ENCODE measurements around the gene ASCC1. TPM values are rescaled to one million over a fixed set of nuclear protein-coding genes. Genes with fewer than 3 reads are reported as not detected.

ASCC1 gene
- total RNA-seq, 1 donor from 2014 or later: 38.5 TPM

- DNase-seq (ENCODE audit: extremely low spot score in 2 of 2): no peak
- intact Hi-C loops (cut with DNase I): loop anchor here (10.0 kb wide), 1 partner anchor 155 kb away; the partner anchor contains the start of genes ANAPC16 and ASCC1
These were observed 155.9 kb downstream of the ASCC1 start for GRCh38 chr10:72059843-72060822.

DNA sequence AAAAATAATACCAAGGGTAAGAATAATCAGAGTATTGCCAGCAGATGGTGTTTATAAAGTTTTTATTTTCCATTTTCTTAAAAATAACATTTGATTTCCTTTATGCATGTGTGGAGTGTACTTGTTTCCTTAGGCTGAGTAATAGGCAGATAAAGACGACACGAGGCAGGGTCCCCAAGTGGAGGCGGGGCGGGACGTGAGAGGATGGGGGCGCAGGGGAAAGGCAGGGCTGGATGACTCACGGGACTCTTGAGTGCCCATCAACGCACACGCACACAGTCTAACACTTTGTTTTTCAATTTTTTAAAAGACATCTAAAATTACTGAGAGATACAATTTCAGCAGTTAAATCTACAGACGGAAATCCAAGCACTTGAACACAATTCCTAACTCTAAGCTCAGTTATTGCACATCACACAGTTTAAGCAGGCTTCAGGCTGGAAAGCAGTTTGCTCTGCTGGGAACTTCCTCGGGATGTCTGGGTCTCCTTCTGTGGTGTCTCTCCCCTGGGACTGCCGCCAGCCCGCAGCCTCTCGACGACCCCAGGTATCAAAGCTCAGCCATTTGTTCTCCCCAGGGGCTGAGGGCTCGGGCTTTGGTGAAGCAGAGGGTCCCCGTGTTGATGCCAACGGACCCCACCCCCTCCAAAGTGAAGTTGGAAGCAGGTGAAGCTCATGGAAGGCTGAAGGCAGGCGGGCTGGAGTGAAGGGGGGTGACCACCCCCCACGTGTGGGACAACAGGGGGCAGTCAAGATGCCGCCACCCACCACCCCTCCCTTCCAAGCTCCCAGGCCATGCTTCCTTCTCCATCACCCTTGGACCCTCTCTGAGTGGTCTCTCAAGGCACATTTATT lies 156.9 kb downstream of the ASCC1 start:
- no peak overlapping the region for H3K27ac ChIP-seq
- no peak for DNase-seq (ENCODE audit: extremely low spot score in 2 of 2)
- H3K4me1 ChIP-seq: no peaks in the 10 kb centered on the region
- H3K9me3 ChIP-seq: no peaks in the 10 kb centered on the region
- H3K27me3 ChIP-seq: no peaks in the 10 kb centered on the region
- no peaks in the 10 kb centered on the region for H3K36me3 ChIP-seq
- intact Hi-C loops (cut with DNase I): loop anchor here (10.0 kb wide), 1 partner anchor 156 kb away; the partner anchor contains the start of genes ANAPC16 and ASCC1
- H3K4me3 ChIP-seq: no peak overlapping the region
- TF ChIP-seq POLR2A (IDR thresholded peaks at IDR 0.05) (no peak), POLR2AphosphoS5 (IDR thresholded peaks at IDR 0.05; ENCODE audit: insufficient read depth in 1 of 2, low read depth in 1 of 2) (no peak)
- TF ChIP-seq, protein P1, sequence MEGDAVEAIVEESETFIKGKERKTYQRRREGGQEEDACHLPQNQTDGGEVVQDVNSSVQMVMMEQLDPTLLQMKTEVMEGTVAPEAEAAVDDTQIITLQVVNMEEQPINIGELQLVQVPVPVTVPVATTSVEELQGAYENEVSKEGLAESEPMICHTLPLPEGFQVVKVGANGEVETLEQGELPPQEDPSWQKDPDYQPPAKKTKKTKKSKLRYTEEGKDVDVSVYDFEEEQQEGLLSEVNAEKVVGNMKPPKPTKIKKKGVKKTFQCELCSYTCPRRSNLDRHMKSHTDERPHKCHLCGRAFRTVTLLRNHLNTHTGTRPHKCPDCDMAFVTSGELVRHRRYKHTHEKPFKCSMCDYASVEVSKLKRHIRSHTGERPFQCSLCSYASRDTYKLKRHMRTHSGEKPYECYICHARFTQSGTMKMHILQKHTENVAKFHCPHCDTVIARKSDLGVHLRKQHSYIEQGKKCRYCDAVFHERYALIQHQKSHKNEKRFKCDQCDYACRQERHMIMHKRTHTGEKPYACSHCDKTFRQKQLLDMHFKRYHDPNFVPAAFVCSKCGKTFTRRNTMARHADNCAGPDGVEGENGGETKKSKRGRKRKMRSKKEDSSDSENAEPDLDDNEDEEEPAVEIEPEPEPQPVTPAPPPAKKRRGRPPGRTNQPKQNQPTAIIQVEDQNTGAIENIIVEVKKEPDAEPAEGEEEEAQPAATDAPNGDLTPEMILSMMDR (IDR thresholded peaks at IDR 0.05): no peak

More at GRCh38 chr10:72059843-72060822, 155.9 kb downstream of the ASCC1 start:
- Histone ChIP-seq H3K9me3 (no peaks in the 10 kb centered on the region), H3K27ac (no peak overlapping the region), H3K36me3 (no peaks in the 10 kb centered on the region), H3K4me3 (no peak overlapping the region), H3K27me3 (no peaks in the 10 kb centered on the region), H3K4me1 (no peaks in the 10 kb centered on the region)
- TF ChIP-seq, protein P1 (IDR thresholded peaks at IDR 0.05): no peak
- no peak for TF ChIP-seq POLR2A (IDR thresholded peaks at IDR 0.05)
- no peak for TF ChIP-seq POLR2AphosphoS5 (IDR thresholded peaks at IDR 0.05; ENCODE audit: insufficient read depth in 1 of 2, low read depth in 1 of 2)

- Histone ChIP-seq H3K9me3 (no peaks in the 10 kb centered on the region), H3K4me3 (no peak overlapping the region), H3K27ac (no peak overlapping the region), H3K4me1 (no peaks in the 10 kb centered on the region), H3K36me3 (no peaks in the 10 kb centered on the region), H3K27me3 (no peaks in the 10 kb centered on the region)
- intact Hi-C loops (cut with DNase I): loop anchor here (10.0 kb wide), 1 partner anchor 156 kb away; the partner anchor contains the start of genes ANAPC16 and ASCC1
- DNase-seq (ENCODE audit: extremely low spot score in 2 of 2): no peak
- TF ChIP-seq, protein P1 (IDR thresholded peaks at IDR 0.05): no peak
- TF ChIP-seq POLR2A (IDR thresholded peaks at IDR 0.05) (no peak), POLR2AphosphoS5 (IDR thresholded peaks at IDR 0.05; ENCODE audit: insufficient read depth in 1 of 2, low read depth in 1 of 2) (no peak)
These were observed 157.7 kb downstream of the ASCC1 start for GRCh38 chr10:72058347-72058898.

DNA sequence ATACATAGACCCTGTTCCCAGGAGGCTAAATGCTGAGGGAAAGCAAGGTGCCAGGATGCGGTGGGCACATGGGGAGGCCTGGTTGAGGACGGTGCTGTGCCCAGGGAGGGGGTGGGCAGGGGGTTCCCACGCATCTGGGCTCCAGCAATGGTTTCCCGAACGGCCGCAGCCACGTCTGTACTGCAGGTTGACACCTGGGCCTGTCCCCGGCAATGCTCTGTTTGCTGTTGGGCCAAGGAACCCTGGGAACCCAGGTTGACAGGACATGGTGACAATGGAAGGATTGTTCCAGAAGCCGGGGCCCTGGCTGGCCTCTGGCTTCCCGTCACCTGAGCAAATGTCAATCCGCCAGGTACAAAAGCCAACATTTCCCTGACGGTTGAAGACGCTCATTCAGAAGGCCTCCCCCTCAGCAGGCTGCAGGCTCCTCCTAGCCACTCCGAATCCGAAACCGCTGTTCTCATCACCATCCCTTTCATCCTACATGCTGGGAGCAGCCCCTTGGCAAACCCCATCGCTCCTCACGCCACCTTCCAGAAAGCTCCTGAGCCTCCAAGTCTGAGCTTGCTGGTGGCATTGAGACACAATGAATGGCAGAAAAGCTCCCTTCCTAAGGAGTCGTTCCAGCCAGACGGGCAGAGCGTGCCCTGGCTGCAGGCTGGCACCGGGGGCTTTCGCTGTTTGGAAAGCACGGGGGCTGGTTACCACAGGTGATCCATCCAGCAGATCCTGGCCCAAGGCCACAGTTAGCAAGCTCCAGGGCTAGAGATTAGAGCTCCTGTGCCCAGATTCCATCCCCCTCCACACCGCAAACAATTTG lies 158.9 kb downstream of the ASCC1 start:
- no peaks in the 10 kb centered on the region for H3K36me3 ChIP-seq
- intact Hi-C loops (cut with DNase I): loop anchor here (10.0 kb wide), 1 partner anchor 158 kb away; the partner anchor contains the start of genes ANAPC16 and ASCC1
- no peak overlapping the region for H3K27ac ChIP-seq
- no peaks in the 10 kb centered on the region for H3K4me1 ChIP-seq
- no peak overlapping the region for H3K4me3 ChIP-seq
- no peak for TF ChIP-seq POLR2AphosphoS5 (IDR thresholded peaks at IDR 0.05; ENCODE audit: insufficient read depth in 1 of 2, low read depth in 1 of 2)
- TF ChIP-seq, protein P1 (IDR thresholded peaks at IDR 0.05): no peak
- no peaks in the 10 kb centered on the region for H3K9me3 ChIP-seq
- DNase-seq (ENCODE audit: extremely low spot score in 2 of 2): no peak
- no peaks in the 10 kb centered on the region for H3K27me3 ChIP-seq
